ENCODE measurements around the gene FURIN. TPM values are rescaled to one million over a fixed set of nuclear protein-coding genes. Genes with fewer than 3 reads are reported as not detected.

FURIN gene
- total and polyA plus RNA-seq, 2 of the 4 experiments (the other 2 are of a cell fraction) = 34.8 to 54.3 TPM

GRCh38 chr15:90931828-90932659, 63.7 kb downstream of the FURIN start, which contains the start of gene HDDC3:
TSS of gene HDDC3 (minus strand) at chr15:90932549. CDS start at chr15:90932540, 9 bp downstream.
- Histone ChIP-seq H4K20me1 (ENCODE audit: insufficient read depth, low read length) (peaks cover 6% of the 10 kb centered on the region; the same call in 1 of the 2 replicates), H2BK20ac (ENCODE audit: low read depth, low read length) (no peak within 1 kb of the TSS), H3K4me2 (ENCODE audit: low read depth, low read length) (peak within 1 kb of the TSS; percentile 96), H3K23ac (ENCODE audit: low read depth, low read length) (peak within 1 kb of the TSS; percentile 97; the same call in 1 of the 2 replicates), H3K79me1 (ENCODE audit: low read depth in 1 of 2, low read length in 2 of 2) (peaks cover 17 to 43% of the 10 kb centered on the region in 2 experiments), H2BK15ac (ENCODE audit: low read depth, low read length) (0 out of 3 replicates have a peak within 1 kb of the TSS, but pooled peaks have one; percentile 7), H4K5ac (ENCODE audit: low read depth, low read length) (peak within 1 kb of the TSS; percentile 86), H3K4me3 (ENCODE audit: insufficient read depth, low read depth, low read length) (peak within 1 kb of the TSS; percentile 81), H2BK5ac (ENCODE audit: low read depth, low read length, poor library complexity, severe bottlenecking) (peak within 1 kb of the TSS; percentile 7), H2AK9ac (replicated peaks; ENCODE audit: low read depth, low read length, poor library complexity) (peak within 1 kb of the TSS; percentile 48), H3K4me1 (ENCODE audit: control insufficient read depth, insufficient read depth, low read length) (peaks cover 11% of the 10 kb centered on the region), H3K9ac (ENCODE audit: low read depth, low read length) (peak within 1 kb of the TSS; percentile 70), H3K14ac (replicated peaks; ENCODE audit: low read depth, low read length) (peak within 1 kb of the TSS; percentile 88), H2AFZ (replicated peaks; ENCODE audit: low read length, poor library complexity) (peak within 1 kb of the TSS; percentile 95), H3K18ac (ENCODE audit: low read depth, low read length) (peak within 1 kb of the TSS; percentile 7; the same call in 1 of the 2 replicates), H3K36me3 (ENCODE audit: control insufficient read depth, insufficient read depth, low read length) (peaks cover 1% of the 10 kb centered on the region; the same call in 1 of the 2 replicates), H3K27ac (ENCODE audit: insufficient read depth, low read length) (peak within 1 kb of the TSS; percentile 22; the same call in 1 of the 2 replicates), H2AK5ac (ENCODE audit: low read depth, low read length) (peak within 1 kb of the TSS; percentile 87), H3K56ac (ENCODE audit: extremely low read depth, insufficient read depth, low read length) (no peak within 1 kb of the TSS; the same call in 1 of the 2 replicates), H3K27me3 (ENCODE audit: control insufficient read depth, insufficient read depth, low read length) (no peaks in the 10 kb centered on the region), H3K9me1 (ENCODE audit: insufficient read depth, low read length) (peaks cover 13% of the 10 kb centered on the region), H4K8ac (ENCODE audit: low read depth in 2 of 2, low read length in 2 of 2) (peak within 1 kb of the TSS; percentile 94 to 96), H3K4ac (ENCODE audit: low read depth, low read length) (peak within 1 kb of the TSS; percentile 90), H3K9me3 (ENCODE audit: control insufficient read depth, insufficient read depth, low read length) (no peaks in the 10 kb centered on the region), H4K91ac (ENCODE audit: insufficient read depth, low read depth, low read length) (peak within 1 kb of the TSS; percentile 80), H2BK120ac (ENCODE audit: low read depth, low read length) (peak within 1 kb of the TSS; percentile 45; the same call in 1 of the 2 replicates)
- in situ Hi-C loops (cut with MboI; ENCODE audit: low sequenced_read_pairs) = no loop called here
- DNase-seq = peak; percentile 76
- CTCF ChIA-PET = interaction anchor here (0.6 to 1.9 kb wide), 6 partner anchors 9 to 284 kb away, joined by 3 to 8 read pairs (median 4); partner anchors contain the start of gene MAN2A2
- 2% methylated on average over 8 of the region's 52 CpGs; no CpG with 5 or more reads in 1 of the 2 experiments for WGBS, 2 experiments (ENCODE audit: extremely low coverage in 2 of 2, insufficient read length in 1 of 2)
- peak; percentile 50 for ATAC-seq (ENCODE audit: low read depth)
- intact Hi-C loops (cut with micrococcal nuclease) = no loop called here
- POLR2A ChIA-PET (ENCODE audit: unreplicated experiment) = no interaction called here
- BruUV-seq (replicated peaks) = no TSS peak
- dilution Hi-C loops (cut with HindIII; ENCODE audit: low sequenced_read_pairs, unreplicated experiment) = no loop called here
- TF ChIP-seq ELK1 (IDR thresholded peaks at IDR 0.05; ENCODE audit: borderline replicate concordance, low read depth, low read length) (no peak), MAZ (IDR thresholded peaks at IDR 0.05; ENCODE audit: borderline replicate concordance, low read depth, low read length) (peak; percentile 72; the same call in 1 of the 2 replicates), POLR2A (IDR thresholded peaks at IDR 0.05; ENCODE audit: low read depth, low read length) (no peak), CHD1 (IDR thresholded peaks at IDR 0.05; ENCODE audit: low read depth, low read length) (no peak), RCOR1 (IDR thresholded peaks at IDR 0.05; ENCODE audit: insufficient replicate concordance, low read length) (no peak), USF2 (IDR thresholded peaks at IDR 0.05; ENCODE audit: low read depth, low read length) (no peak), BHLHE40 (IDR thresholded peaks at IDR 0.05; ENCODE audit: low read depth, low read length) (no peak), RAD21 (IDR thresholded peaks at IDR 0.05; ENCODE audit: low read length) (peak; percentile 28), MXI1 (IDR thresholded peaks at IDR 0.05; ENCODE audit: borderline replicate concordance, low read depth, low read length) (0 out of 2 replicates have a peak, but pooled peaks have one; percentile 10), MAFK (IDR thresholded peaks at IDR 0.05; ENCODE audit: low read depth, low read length) (no peak), SMC3 (IDR thresholded peaks at IDR 0.05; ENCODE audit: low read depth, low read length) (0 out of 2 replicates have a peak, but pooled peaks have one; percentile 30), FOS (IDR thresholded peaks at IDR 0.05; ENCODE audit: low read depth, low read length) (no peak), CEBPB (IDR thresholded peaks at IDR 0.05; ENCODE audit: low read depth, low read length) (no peak), RFX5 (IDR thresholded peaks at IDR 0.05; ENCODE audit: low read depth, low read length) (no peak), NFE2L2 (IDR thresholded peaks at IDR 0.05; ENCODE audit: low read depth, low read length) (no peak)

All from IMR-90 (cell line).